Neuron (in vitro differentiated cells): ENCODE results near the gene SLC9A1.

Source experiments
- H2AFZ ChIP-seq: one replicate; pipeline ENCODE4 v1.6.1; 2013; ENCODE audit warnings: low read depth, mild to moderate bottlenecking, inconsistent platforms, low read length, moderate library complexity
- H3K27me3 ChIP-seq: one replicate; pipeline ENCODE4 v1.6.1; 2013; ENCODE audit warnings: low read length; ENCODE audit not compliant: insufficient read depth
- H3K36me3 ChIP-seq: one replicate; pipeline ENCODE4 v1.6.1; 2013; ENCODE audit warnings: low read length; ENCODE audit not compliant: insufficient read depth
- H3K4me1 ChIP-seq: one replicate; pipeline ENCODE4 v1.6.1; 2013; ENCODE audit warnings: low read length; ENCODE audit not compliant: insufficient read depth
- H3K4me3 ChIP-seq: 2 replicates; pipeline ENCODE4 v1.5.1; 2013; ENCODE audit warnings: mild to moderate bottlenecking, low read length, moderate library complexity
- H3K9me3 ChIP-seq: one replicate; pipeline ENCODE4 v1.6.1; 2013; ENCODE audit warnings: low read length

The SLC9A1 gene

GRCh38 chr1:27147842-27148518 is 6.9 kb downstream of the SLC9A1 start:
- Histone ChIP-seq H3K4me3 (no peak overlapping the region), H3K36me3 (no peaks in the 10 kb centered on the region), H3K4me1 (peaks cover 11% of the 10 kb centered on the region), H3K27me3 (no peaks in the 10 kb centered on the region), H2AFZ (no peak overlapping the region), H3K9me3 (no peaks in the 10 kb centered on the region)

GRCh38 chr1:27145934-27146354 is 9.0 kb downstream of the SLC9A1 start:
- Histone ChIP-seq H3K4me3 (no peak overlapping the region), H3K36me3 (no peaks in the 10 kb centered on the region), H2AFZ (no peak overlapping the region), H3K27me3 (no peaks in the 10 kb centered on the region), H3K9me3 (no peaks in the 10 kb centered on the region), H3K4me1 (peaks cover 2% of the 10 kb centered on the region)

GRCh38 chr1:27144920-27145661 is 9.8 kb downstream of the SLC9A1 start:
- Histone ChIP-seq H3K4me3 (no peak overlapping the region), H3K4me1 (peaks cover 2% of the 10 kb centered on the region), H3K9me3 (no peaks in the 10 kb centered on the region)

GRCh38 chr1:27144049-27144748 is 10.7 kb downstream of the SLC9A1 start:
- H3K36me3 ChIP-seq = no peaks in the 10 kb centered on the region
- no peaks in the 10 kb centered on the region for H3K27me3 ChIP-seq
- H3K4me1 ChIP-seq = peaks cover 2% of the 10 kb centered on the region
- H3K4me3 ChIP-seq = no peak overlapping the region
- no peaks in the 10 kb centered on the region for H3K9me3 ChIP-seq
- no peak overlapping the region for H2AFZ ChIP-seq

More at GRCh38 chr1:27144920-27145661, 9.8 kb downstream of the SLC9A1 start:
- Histone ChIP-seq H3K27me3 (no peaks in the 10 kb centered on the region), H2AFZ (no peak overlapping the region), H3K36me3 (no peaks in the 10 kb centered on the region)

- Histone ChIP-seq H3K4me3 (no peak overlapping the region), H3K4me1 (peaks cover 2% of the 10 kb centered on the region), H2AFZ (no peak overlapping the region), H3K27me3 (no peaks in the 10 kb centered on the region), H3K9me3 (no peaks in the 10 kb centered on the region), H3K36me3 (no peaks in the 10 kb centered on the region)
These were observed 11.5 kb downstream of the SLC9A1 start for GRCh38 chr1:27143401-27143800.

- no peaks in the 10 kb centered on the region for H3K9me3 ChIP-seq
- no peak overlapping the region for H3K4me3 ChIP-seq
- H3K27me3 ChIP-seq = no peaks in the 10 kb centered on the region
- no peaks in the 10 kb centered on the region for H3K36me3 ChIP-seq
- H2AFZ ChIP-seq = no peak overlapping the region
- H3K4me1 ChIP-seq = peaks cover 2% of the 10 kb centered on the region
These were observed 12.5 kb downstream of the SLC9A1 start for GRCh38 chr1:27142464-27142863.

- Histone ChIP-seq H3K36me3 (no peaks in the 10 kb centered on the region), H3K27me3 (no peaks in the 10 kb centered on the region), H3K4me1 (peaks cover 2% of the 10 kb centered on the region), H3K4me3 (no peak overlapping the region), H3K9me3 (no peaks in the 10 kb centered on the region), H2AFZ (no peak overlapping the region)
These were observed 13.5 kb downstream of the SLC9A1 start for GRCh38 chr1:27141266-27142003.

- Histone ChIP-seq H3K4me1 (peaks cover 2% of the 10 kb centered on the region), H3K9me3 (no peaks in the 10 kb centered on the region), H3K4me3 (no peak overlapping the region), H3K36me3 (no peaks in the 10 kb centered on the region), H2AFZ (no peak overlapping the region), H3K27me3 (no peaks in the 10 kb centered on the region)
These were observed 14.9 kb downstream of the SLC9A1 start for GRCh38 chr1:27139980-27140379.

GRCh38 chr1:27138927-27139326 is 16.0 kb downstream of the SLC9A1 start:
- Histone ChIP-seq H3K4me3 (no peak overlapping the region), H3K36me3 (no peaks in the 10 kb centered on the region), H3K27me3 (no peaks in the 10 kb centered on the region), H2AFZ (no peak overlapping the region), H3K4me1 (peaks cover 2% of the 10 kb centered on the region), H3K9me3 (no peaks in the 10 kb centered on the region)

GRCh38 chr1:27138368-27138767 is 16.6 kb downstream of the SLC9A1 start:
- Histone ChIP-seq H3K9me3 (no peaks in the 10 kb centered on the region), H3K4me3 (no peak overlapping the region), H3K4me1 (peaks cover 2% of the 10 kb centered on the region), H3K36me3 (no peaks in the 10 kb centered on the region), H2AFZ (no peak overlapping the region), H3K27me3 (no peaks in the 10 kb centered on the region)

- H3K27me3 ChIP-seq = no peaks in the 10 kb centered on the region
These were observed 17.3 kb downstream of the SLC9A1 start for GRCh38 chr1:27137544-27138075.

GRCh38 chr1:27136998-27137542 is 17.9 kb downstream of the SLC9A1 start:
- H2AFZ ChIP-seq = no peak overlapping the region
- H3K36me3 ChIP-seq = no peaks in the 10 kb centered on the region
- H3K27me3 ChIP-seq = no peaks in the 10 kb centered on the region
- no peaks in the 10 kb centered on the region for H3K4me1 ChIP-seq
- H3K9me3 ChIP-seq = no peaks in the 10 kb centered on the region
- no peak overlapping the region for H3K4me3 ChIP-seq

More at GRCh38 chr1:27137544-27138075, 17.3 kb downstream of the SLC9A1 start:
- no peaks in the 10 kb centered on the region for H3K9me3 ChIP-seq
- H3K36me3 ChIP-seq = no peaks in the 10 kb centered on the region
- H3K4me3 ChIP-seq = no peak overlapping the region
- no peak overlapping the region for H2AFZ ChIP-seq
- peaks cover 2% of the 10 kb centered on the region for H3K4me1 ChIP-seq
